HG02763 (cell line): ENCODE measurements around the gene HUWE1.
"Not testable (repeated sequence)": the region's sequence is repeated elsewhere in the genome, so short reads cannot be mapped to it uniquely, and the experiment has no call there.

ENCODE experiments used
- ATAC-seq: cut with Tn5 transposase; IDR thresholded peaks from one replicate; pipeline ENCODE4 v1.9.1; 2021; ENCODE audit warnings: mild to moderate bottlenecking, moderate library complexity; ENCODE audit not compliant: unreplicated experiment

Gene HUWE1

GRCh38 chrX:53686151-53686885 is at the start of gene HUWE1:
Gene HUWE1 (minus strand): TSS chrX:53686719. CDS start chrX:53654107, 32,612 bp downstream.
- peak; percentile 34 for ATAC-seq

DNA sequence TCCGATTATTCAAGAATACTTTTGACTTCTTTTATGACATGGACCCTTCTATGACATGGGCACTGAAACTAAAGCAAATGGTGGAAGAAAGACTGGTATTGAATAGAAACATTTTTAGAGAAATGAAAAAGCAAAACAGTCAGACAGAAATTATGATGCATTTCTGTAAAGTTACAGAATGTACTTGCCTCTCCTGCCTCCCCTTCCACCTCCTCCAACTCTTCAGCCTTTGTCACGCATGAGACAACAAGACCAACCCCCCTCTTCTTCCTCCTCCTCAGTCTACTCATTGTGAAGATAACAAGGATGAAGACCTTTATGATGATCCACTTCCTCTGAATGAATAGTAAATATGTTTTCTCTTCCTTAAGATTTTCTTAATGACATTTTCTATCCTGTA is 46.3 kb upstream of the HUWE1 start:
- ATAC-seq = no peak

DNA sequence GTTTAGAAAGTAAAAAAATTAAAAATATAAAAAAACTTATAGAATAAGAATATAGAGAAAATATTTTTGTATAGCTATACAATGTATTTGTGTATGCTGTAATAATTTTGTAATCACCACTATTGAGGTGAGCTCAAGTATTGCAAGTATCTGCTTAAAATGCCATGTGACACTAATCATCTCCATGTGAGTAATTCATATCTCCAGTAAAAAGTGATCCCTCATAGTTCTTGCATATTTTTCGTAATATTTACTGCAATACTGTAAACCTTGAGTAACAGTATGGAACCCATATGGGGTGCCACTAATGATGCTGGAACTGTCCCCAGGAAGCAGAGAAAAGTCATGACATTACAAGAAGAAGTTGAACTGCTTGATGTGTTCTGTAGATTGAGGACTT is 43.2 kb upstream of the HUWE1 start:
- ATAC-seq = no peak

DNA sequence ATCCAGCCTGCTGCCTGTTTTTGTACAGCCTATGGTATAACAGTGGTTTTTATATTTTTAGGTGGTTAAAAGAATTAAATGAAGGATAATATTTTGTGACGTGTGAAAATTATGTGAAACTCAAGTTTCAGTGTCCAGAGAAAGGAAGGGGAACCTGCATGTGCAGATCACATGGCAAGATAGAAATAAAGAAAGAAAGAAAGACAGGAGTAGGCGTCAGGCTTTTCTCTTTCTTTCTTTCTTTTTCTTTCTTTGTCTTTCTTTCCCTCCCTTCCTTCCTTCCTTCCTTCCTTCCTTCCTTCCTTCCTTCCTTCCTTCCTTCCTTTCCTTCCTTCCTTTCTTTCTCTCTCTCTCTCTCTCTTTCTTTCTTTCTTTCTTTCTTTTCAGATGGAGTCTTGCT is 42.0 kb upstream of the HUWE1 start:
- ATAC-seq = no peak

GRCh38 chrX:53724872-53725271 is 38.4 kb upstream of the HUWE1 start:
- ATAC-seq = no peak

DNA sequence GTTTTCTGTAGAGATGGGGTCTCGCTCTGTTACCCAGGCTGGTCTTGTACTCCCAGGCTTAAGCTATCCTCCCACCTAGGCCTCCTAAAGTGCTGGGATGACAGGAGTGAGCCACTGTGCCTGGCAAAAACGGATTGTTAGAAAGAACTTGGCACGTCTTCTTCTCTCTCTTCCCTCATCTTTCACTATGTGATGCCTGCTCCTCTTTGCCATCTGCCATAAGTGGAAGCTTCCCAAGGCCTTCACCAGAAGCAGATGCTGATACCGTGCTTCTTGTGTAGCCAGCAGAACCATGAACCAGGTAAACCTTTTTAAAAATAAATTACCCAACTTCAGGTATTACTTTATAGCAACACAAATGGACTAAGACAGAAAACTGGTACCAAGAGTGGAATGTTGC is 36.9 kb upstream of the HUWE1 start:
- ATAC-seq = no peak

GRCh38 chrX:53721610-53722009 is 35.1 kb upstream of the HUWE1 start:
- not testable (repeated sequence) for ATAC-seq

DNA sequence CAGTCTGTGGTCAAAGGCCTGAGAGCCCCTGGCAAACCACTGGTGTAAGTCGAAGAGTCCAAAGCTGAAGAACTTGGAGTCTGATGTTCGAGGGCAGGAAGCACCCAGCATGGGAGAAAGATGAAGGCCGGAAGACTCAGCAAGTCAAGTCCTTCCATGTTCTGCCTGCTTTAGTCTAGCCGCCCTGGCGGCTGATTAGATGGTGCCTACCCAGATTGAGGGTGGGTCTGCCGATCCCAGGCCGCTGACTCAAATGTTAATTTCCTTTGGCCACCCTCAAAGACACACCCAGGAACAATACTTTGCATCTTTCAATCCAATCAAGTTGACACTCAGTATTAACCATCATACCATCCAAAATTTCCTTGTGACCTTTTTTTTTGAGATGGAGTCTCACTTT is 33.1 kb upstream of the HUWE1 start:
- not testable (repeated sequence) for ATAC-seq

- ATAC-seq = no peak
These were observed 31.6 kb upstream of the HUWE1 start for GRCh38 chrX:53718073-53718472.

DNA sequence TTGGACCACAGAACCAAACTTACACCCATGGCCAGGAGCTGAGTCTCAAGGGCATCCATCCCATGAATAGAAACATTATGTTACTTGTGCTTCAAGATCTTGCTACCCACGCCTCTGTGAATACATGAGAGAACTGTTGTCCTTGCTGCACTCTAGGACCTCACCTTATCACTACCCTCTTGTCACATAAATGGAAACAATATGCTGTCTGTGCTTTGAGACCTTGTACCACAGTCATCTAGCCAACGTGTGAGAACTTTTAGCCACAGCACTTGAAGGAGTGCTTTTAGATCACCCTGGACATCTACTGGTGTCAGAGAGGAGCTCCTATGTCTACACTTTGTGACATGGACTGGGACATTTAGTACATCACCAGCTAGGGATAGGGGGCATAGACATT is 30.7 kb upstream of the HUWE1 start:
- no peak for ATAC-seq

- no peak for ATAC-seq
These were observed 30.0 kb upstream of the HUWE1 start for GRCh38 chrX:53716328-53717088.

GRCh38 chrX:53715346-53715924 is 28.9 kb upstream of the HUWE1 start:
- no peak for ATAC-seq

- peak; percentile 60 for ATAC-seq
These were observed 28.2 kb upstream of the HUWE1 start for GRCh38 chrX:53714580-53715345.

- ATAC-seq = no peak
These were observed 27.6 kb upstream of the HUWE1 start for GRCh38 chrX:53713987-53714579.

DNA sequence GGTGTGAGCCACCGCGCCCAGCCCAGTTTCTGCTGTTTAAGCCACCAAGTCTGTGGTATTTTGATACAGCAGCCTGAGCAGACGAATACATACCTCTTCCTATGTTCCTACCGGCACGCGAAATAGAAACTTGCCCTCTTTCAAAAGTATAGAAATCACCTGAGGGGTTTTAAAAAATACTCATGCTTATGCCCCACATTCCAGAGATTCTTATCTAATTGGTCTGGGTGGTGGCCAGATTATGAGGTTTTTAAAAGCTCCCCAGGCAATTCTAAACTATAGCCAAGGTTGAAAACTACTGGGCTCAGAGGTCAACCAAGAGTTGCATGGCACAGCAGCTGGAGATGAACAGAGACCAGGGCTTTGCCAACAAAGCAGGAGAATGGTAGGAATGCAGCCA is 24.9 kb upstream of the HUWE1 start:
- ATAC-seq = no peak

DNA sequence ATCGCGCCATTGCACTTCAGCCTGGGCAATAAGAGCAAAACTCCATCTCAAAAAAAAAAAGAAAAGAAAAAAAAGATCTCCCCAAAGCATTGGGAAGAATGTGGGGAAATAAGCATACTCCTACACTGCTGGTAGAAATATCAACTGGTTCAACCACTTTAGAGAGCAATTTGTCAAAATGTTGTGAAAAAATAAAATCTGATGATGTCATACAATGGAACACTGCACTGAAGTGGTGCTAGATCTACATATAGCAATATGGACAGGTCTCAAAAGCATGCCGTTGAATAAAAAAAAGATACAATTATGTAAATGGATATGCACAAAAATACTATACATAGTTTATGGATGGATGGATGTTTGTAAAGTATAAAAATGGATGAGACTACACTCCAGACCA is 18.3 kb upstream of the HUWE1 start:
- no peak for ATAC-seq

DNA sequence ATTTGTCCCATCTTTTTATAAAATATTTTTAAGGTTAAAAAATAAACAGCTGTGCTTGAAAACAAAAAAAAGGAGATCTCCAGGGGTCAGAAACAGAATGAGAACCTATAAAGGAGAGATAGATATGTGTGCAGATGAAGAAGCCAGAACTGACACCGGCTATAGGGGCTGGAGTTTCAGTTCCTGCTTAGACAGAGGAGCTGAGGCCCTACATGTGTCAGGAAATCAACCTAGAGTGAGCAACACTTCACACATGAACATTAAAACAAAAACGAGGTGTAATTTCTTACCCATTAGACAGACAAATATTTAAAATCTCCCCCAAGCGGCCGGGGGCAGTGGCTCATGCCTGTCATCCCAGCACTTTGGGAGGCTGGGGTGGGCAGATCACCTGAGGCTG is 17.8 kb upstream of the HUWE1 start:
- ATAC-seq = no peak

GRCh38 chrX:53695946-53696549 is 9.5 kb upstream of the HUWE1 start:
- no peak for ATAC-seq

GRCh38 chrX:53694642-53695041 is 8.1 kb upstream of the HUWE1 start:
- no peak for ATAC-seq

DNA sequence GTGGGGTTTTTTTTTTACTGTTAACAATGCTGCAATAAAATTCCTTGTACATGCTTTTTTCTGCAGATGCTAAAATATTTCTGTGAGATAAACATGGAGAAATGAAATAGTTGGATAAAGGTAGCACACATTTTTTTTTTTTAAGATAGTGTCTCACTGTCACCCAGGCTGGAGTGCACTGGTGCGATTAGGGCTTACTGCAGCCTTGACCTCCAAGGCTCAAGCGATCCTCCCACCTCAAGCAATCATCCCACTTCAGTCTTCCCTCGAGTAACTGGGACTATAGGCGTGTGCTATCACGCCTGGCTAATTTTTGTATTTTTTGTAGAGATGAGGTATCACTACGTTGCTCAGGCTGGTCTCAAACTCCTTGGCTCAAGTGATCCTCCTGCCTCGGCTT is 1.8 kb upstream of the HUWE1 start:
- no peak for ATAC-seq

DNA sequence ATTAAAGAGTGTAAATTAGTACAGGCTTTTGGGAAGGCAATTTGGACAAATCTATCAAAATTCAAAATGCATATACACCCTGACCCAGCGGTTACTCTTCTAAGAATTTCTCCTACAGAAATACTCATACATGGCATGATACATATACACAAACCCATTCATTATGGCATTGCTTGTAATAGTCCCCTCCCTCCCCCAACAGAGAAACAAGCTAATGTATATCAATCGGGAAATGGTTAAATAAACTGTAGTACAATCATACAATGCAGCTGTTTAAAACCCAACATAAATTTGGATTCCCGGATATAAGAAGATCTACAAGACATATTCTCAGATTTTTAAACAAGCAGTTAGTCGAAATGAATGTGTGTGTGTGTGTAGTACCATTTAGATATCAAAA is 808 bp downstream of the HUWE1 start:
- no peak for ATAC-seq
